Measurements from ENCODE around the gene SAMD1.

SAMD1 gene

DNA sequence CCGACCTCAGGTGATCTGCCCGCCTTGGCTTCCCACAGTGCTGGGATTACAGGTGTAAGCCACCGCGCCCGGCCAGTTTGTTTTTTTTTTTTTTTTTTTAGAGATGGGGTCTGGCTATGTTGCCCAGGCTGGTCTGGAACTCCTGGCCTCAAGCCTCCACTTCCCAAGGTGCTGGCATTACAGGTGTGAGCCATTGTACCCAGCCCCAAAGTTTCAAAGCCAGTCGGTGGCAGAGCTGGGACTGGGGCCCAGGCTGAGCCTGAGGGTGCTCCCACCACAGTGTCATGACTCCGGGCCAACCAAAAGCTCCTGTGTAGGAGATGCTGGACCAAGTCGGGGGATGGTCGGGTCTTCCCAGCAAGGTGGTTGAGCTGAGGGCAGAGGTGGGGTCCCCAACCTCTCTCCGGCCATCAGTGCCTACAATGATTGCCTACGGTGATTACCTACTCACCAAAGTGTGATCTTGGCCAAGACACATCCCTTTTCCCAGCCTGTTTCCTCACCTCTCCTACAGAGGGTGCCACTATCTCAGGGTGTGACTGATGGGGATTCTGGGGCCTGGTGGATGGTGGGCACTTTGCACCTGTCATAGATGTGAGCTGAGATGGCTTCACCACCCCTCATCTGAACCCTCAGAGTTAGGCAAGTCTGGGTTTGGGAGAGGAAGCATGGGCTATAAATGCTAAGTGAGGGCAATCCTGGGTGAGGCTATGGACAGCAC, 5.9 kb upstream of the SAMD1 start:
- no peak for TF ChIP-seq ZFX (IDR thresholded peaks at IDR 0.05)
- TF ChIP-seq, protein P1, sequence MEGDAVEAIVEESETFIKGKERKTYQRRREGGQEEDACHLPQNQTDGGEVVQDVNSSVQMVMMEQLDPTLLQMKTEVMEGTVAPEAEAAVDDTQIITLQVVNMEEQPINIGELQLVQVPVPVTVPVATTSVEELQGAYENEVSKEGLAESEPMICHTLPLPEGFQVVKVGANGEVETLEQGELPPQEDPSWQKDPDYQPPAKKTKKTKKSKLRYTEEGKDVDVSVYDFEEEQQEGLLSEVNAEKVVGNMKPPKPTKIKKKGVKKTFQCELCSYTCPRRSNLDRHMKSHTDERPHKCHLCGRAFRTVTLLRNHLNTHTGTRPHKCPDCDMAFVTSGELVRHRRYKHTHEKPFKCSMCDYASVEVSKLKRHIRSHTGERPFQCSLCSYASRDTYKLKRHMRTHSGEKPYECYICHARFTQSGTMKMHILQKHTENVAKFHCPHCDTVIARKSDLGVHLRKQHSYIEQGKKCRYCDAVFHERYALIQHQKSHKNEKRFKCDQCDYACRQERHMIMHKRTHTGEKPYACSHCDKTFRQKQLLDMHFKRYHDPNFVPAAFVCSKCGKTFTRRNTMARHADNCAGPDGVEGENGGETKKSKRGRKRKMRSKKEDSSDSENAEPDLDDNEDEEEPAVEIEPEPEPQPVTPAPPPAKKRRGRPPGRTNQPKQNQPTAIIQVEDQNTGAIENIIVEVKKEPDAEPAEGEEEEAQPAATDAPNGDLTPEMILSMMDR (conservative IDR thresholded peaks at IDR 0.05) = no peak
- H3K27ac ChIP-seq = no peak overlapping the region

DNA sequence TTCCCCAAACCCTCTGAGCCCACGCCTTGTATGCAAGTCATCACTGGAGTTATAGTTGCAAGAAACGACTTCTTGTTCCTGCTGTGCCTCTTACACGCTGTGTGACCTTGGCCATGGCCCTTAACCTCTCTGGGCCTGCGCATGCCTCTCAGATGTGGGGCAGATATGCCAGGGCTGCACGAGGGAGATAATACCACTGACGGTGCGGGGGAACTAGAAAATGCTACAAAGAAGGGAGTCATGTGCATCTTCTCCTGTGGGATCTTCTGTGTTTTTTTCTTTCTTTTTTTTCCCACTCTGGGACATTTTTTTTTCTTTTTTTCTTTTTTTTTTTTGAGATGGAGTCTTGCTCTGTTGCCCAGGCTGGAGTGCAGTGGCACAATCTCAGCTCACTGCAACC, 4.3 kb upstream of the SAMD1 start:
- TF ChIP-seq, protein P1 (conservative IDR thresholded peaks at IDR 0.05) = no peak
- no peak for TF ChIP-seq ZFX (IDR thresholded peaks at IDR 0.05)
- H3K27ac ChIP-seq = no peak overlapping the region

DNA sequence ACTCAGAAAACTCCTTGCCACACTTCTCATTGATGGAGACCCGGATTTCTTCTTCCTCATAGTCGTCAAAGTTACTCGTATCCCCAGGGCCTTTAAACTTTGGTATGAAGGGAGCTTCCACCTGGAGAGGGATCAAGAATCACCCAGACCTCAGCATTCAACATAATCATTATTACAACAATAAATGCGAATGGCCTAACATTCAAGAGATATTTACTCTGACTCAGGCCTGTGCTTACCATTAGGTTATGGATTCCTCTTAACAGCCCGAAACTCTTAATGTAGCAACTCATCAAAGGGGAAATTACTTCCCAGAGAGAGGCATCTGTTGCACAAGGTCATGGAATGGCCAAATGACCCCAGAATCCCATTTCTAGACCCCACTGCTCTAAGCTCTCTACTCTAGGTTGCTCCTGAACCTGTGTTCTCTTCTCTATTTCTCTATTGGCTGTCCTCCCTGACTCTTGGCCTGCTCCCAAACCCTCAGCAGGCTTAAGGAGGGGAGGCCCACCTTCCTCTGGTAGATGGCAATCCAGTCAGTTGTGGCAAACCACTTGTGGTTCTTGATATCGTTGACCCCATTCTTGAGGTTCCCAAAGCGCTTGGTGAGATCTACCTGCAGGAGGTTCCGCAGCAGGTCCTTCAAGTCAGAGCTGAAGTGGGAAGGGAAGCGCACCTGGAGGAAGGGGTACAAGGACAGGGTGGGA, 2.7 kb upstream of the SAMD1 start:
- TF ChIP-seq ZFX (IDR thresholded peaks at IDR 0.05) = no peak
- TF ChIP-seq, protein P1 (conservative IDR thresholded peaks at IDR 0.05) = no peak
- H3K27ac ChIP-seq = no peak overlapping the region

DNA sequence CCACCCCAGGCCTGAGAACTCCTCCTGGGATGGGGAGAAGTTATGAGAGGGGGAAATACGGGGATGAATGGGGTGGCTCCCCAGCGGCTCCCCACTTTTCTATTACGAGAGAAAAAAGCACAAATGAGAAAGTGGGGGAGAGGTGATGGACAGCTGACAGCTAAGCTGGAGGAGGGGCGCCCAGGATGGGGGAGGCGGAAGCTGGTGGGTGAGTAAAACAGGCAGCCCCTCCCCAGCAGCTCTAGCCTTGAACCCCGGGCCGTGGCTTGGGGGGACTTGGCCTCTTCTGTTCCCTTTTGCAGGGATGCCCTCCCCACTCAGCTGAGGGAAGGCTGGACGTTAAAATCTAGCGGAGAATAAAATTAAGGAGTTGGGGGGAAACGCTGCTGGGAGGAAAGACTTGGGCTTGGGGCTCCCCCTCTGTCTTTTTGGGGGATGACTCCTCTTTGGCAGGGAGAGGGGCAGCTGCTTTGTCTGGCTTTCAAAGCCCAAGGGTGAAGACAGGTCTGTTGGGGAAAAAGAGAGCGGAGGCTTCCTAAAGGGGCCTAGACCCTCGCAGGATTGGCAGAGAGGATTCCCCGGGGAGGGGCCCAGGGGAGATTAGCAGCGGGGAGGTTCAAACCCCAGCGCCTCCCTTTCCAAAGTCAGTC, 1.4 kb upstream of the SAMD1 start:
- no peak for TF ChIP-seq ZFX (IDR thresholded peaks at IDR 0.05)
- H3K27ac ChIP-seq = peak overlapping the region; percentile 93

DNA sequence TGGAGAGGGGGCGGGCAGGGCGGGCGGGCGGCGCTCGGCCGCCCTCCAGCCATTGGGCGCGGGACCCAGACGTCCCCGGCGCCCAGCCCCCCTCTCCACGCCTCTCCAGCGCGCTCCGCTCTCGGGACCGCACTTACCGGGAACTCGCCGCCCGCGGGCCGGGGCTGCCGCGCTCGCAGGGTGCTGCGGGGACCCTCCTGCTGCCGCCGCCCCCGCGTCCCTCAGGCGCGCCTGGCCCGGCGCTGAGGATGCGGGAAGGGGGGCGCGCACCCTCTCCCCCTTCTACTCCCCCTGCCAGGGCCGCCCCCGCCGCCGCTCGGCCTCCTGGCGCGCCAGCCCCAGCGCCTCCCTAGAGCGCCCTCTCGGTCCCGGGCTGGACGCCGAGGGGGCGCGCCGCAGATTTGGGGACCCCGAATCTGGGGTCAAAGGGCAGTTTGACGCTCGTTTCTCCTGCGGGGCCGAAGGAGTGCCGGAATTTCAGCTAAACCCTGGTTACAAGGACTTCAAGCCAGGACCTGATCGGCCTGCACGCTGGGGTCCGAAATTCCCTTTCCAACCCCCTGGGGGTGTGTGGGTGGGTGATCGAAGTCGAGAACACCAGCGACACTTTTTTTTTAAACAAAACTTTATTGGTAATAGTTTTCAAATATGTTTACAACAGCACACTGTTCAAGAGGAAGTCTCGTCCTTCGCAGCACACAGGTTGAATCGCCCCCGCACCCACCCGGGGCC, 696 bp upstream of the SAMD1 start:
- peak; percentile 49; the same call in 1 of the 2 replicates for TF ChIP-seq ZFX (IDR thresholded peaks at IDR 0.05)
- TF ChIP-seq, protein P1 (conservative IDR thresholded peaks at IDR 0.05) = peak; percentile 41
- H3K27ac ChIP-seq = peak overlapping the region; percentile 93

DNA sequence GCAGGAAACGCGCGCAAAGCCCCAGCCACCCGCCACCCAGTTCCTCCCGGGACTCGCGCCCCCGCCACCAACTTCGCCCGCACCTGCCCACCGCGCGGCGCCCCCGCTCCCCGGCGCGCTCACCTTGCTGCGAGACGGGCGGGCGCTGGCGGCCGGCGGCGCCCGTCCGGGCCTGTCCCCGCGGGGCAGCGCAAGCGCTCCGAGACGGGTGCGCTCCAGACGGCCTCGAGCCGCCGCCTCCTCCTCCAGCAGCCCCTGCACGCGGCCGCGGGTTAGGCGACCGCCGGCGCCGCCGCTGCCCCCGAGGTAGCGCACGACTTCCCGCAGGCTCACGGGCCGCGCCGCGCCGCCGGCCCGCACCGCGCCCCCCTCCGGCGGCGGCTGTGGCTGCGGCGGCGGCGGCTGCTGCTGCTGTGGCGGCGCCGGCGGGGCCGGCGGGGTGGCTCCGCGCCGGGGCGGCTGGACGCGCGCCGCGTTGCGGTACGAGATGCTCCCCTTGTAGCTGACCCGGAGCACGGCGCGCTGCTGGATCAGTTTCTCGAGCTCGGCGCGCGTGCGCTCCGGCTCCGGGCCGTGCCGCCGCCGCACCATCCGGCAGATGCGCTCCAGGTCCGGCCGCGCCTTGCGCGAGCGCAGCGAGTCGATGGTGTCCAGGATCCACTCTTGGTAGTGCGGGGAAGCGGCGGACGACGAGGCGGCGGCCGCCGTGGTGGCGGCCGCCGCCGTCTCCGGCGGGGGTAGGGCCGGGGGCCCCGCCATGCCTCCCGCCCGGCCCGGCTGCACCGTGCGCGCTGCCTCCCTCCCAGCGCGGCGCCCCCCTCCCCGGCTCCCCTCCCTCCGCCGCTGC, 666 bp downstream of the SAMD1 start:
- TF ChIP-seq, protein P1 (conservative IDR thresholded peaks at IDR 0.05) = no peak
- TF ChIP-seq ZFX (IDR thresholded peaks at IDR 0.05) = no peak
- H3K27ac ChIP-seq = peak overlapping the region; percentile 93

DNA sequence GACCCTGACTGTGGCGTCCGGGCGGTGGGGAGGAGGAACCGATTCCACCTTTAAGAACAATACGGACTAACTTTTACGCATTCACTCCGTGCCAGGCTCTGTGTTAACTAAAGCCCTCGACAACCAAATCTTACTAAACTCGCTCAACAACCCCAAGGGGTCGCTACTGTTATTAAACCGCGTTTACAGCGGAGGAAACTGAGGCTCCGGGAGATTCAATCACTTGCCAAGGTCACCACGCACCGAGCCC, 1.2 kb downstream of the SAMD1 start:
- TF ChIP-seq ZFX (IDR thresholded peaks at IDR 0.05) = no peak
- TF ChIP-seq, protein P1 (conservative IDR thresholded peaks at IDR 0.05) = no peak
- H3K27ac ChIP-seq = peak overlapping the region; percentile 93

Measured in C4-2B (cell line).